Trophoblast cell (in vitro differentiated cells and primary cell): ENCODE data around the gene LTK.

Source experiments
- DNase-seq, 2 donors: peaks; one replicate each; pipeline ENCODE4 v3.0.0-alpha.2; 2016
- H2AFZ ChIP-seq: 2 replicates; pipeline ENCODE4 v1.6.1; 2013; ENCODE audit warnings: low read length, moderate library complexity, mild to moderate bottlenecking; ENCODE audit not compliant: insufficient read depth, poor library complexity
- H2AK5ac ChIP-seq: 2 replicates; pipeline ENCODE4 v1.6.1; 2013; ENCODE audit warnings: mild to moderate bottlenecking, low read length
- H2BK120ac ChIP-seq: 2 replicates; pipeline ENCODE4 v1.6.1; 2013; ENCODE audit warnings: low read length, mild to moderate bottlenecking, moderate library complexity; ENCODE audit not compliant: insufficient read depth, poor library complexity
- H2BK12ac ChIP-seq: 2 replicates; pipeline ENCODE4 v1.6.1; 2013; ENCODE audit warnings: mild to moderate bottlenecking, low read length, moderate library complexity
- H2BK5ac ChIP-seq: 2 replicates; pipeline ENCODE4 v1.6.1; 2013; ENCODE audit warnings: low read length, low read depth, moderate library complexity, mild to moderate bottlenecking; ENCODE audit not compliant: poor library complexity
- H3K14ac ChIP-seq: 2 replicates; pipeline ENCODE4 v1.6.1; 2013; ENCODE audit warnings: mild to moderate bottlenecking, low read length
- H3K18ac ChIP-seq: 2 replicates; pipeline ENCODE4 v1.6.1; 2013; ENCODE audit warnings: mild to moderate bottlenecking, low read length
- H3K23ac ChIP-seq: 2 replicates; pipeline ENCODE4 v1.6.1; 2013; ENCODE audit warnings: low read length
- H3K27ac ChIP-seq: 2 replicates; pipeline ENCODE4 v1.5.1; 2013; ENCODE audit warnings: low read depth, mild to moderate bottlenecking, inconsistent platforms, low read length, moderate library complexity
- H3K27me3 ChIP-seq: 2 replicates; pipeline ENCODE4 v1.6.1; 2013; ENCODE audit warnings: inconsistent platforms, mild to moderate bottlenecking, low read length, moderate library complexity; ENCODE audit not compliant: insufficient read depth
- H3K36me3 ChIP-seq, 2 experiments: 1 replicate in 1 of 2; 2 replicates in 1 of 2; pipeline ENCODE4 v1.6.1; 2013; ENCODE audit warnings: low read length in 2 of 2, mild to moderate bottlenecking in 2 of 2, moderate library complexity in 1 of 2; ENCODE audit not compliant: insufficient read depth in 2 of 2, control insufficient read depth in 1 of 2
- H3K4ac ChIP-seq: 2 replicates; pipeline ENCODE4 v1.6.1; 2013; ENCODE audit warnings: low read depth, mild to moderate bottlenecking, low read length, moderate library complexity
- H3K4me1 ChIP-seq, 2 experiments: 1 replicate in 1 of 2; 2 replicates in 1 of 2; pipeline ENCODE4 v1.6.1; 2013; ENCODE audit warnings: low read length in 2 of 2, mild to moderate bottlenecking in 2 of 2, moderate library complexity in 1 of 2; ENCODE audit not compliant: insufficient read depth in 2 of 2, control insufficient read depth in 1 of 2
- H3K4me2 ChIP-seq: 2 replicates; pipeline ENCODE4 v1.6.1; 2013; ENCODE audit warnings: inconsistent platforms, mild to moderate bottlenecking, low read length, moderate library complexity
- H3K4me3 ChIP-seq: 2 replicates; pipeline ENCODE4 v1.5.1; 2013; ENCODE audit warnings: mild to moderate bottlenecking, low read depth, low read length, inconsistent platforms
- H3K79me1 ChIP-seq: one replicate; pipeline ENCODE4 v1.6.1; 2013; ENCODE audit warnings: low read length
- H3K79me2 ChIP-seq: 2 replicates; pipeline ENCODE4 v1.6.1; 2013; ENCODE audit warnings: low read length, mild to moderate bottlenecking; ENCODE audit not compliant: control insufficient read depth, insufficient read depth, poor library complexity
- H3K9ac ChIP-seq: 2 replicates; pipeline ENCODE4 v1.6.1; 2013; ENCODE audit warnings: mild to moderate bottlenecking, low read length
- H3K9me3 ChIP-seq: 2 replicates; pipeline ENCODE4 v1.6.1; 2013; ENCODE audit warnings: low read depth, mild to moderate bottlenecking, control low read depth, inconsistent platforms, low read length; ENCODE audit not compliant: insufficient read depth
- H4K12ac ChIP-seq: 2 replicates; pipeline ENCODE4 v1.6.1; 2013; ENCODE audit warnings: low read depth, mild to moderate bottlenecking, low read length, moderate library complexity
- H4K8ac ChIP-seq: 2 replicates; pipeline ENCODE4 v1.6.1; 2013; ENCODE audit warnings: low read depth, mild to moderate bottlenecking, low read length, moderate library complexity
- H4K91ac ChIP-seq: one replicate; pipeline ENCODE4 v1.6.1; 2013; ENCODE audit warnings: low read depth, mild to moderate bottlenecking, low read length, moderate library complexity
- WGBS: extraction: QIAGEN DNeasy Blood & Tissue Kit; methylation state at CpG from one replicate; pipeline ENCODE4 v1.1.7; 2013; ENCODE audit warnings: missing lambda C conversion rate; ENCODE audit not compliant: insufficient read length, insufficient coverage; ENCODE audit errors: extremely low coverage; 5-methylcytosine and 5-hydroxymethylcytosine counted together

The LTK gene

GRCh38 chr15:41484937-41485625, 28.5 kb downstream of the LTK start:
- no peak overlapping the region for H3K23ac ChIP-seq
- no peaks in the 10 kb centered on the region for H3K4me1 ChIP-seq
- no peak overlapping the region for H3K4me2 ChIP-seq
- no peak overlapping the region for H4K91ac ChIP-seq
- H2BK120ac ChIP-seq = no peak overlapping the region
- no peak overlapping the region for H3K14ac ChIP-seq
- peaks cover 5% of the 10 kb centered on the region for H3K9me3 ChIP-seq
- no peaks in the 10 kb centered on the region for H3K79me2 ChIP-seq
- DNase-seq = no peak
- H3K18ac ChIP-seq = no peak overlapping the region
- H3K9ac ChIP-seq = no peak overlapping the region
- no peak overlapping the region for H3K4ac ChIP-seq
- H4K12ac ChIP-seq = no peak overlapping the region
- H3K27me3 ChIP-seq = no peaks in the 10 kb centered on the region
- no peak overlapping the region for H2BK5ac ChIP-seq
- no peak overlapping the region for H2AK5ac ChIP-seq
- no CpG with 5 or more reads among the region's 11 CpGs for WGBS
- no peak overlapping the region for H3K27ac ChIP-seq
- no peak overlapping the region for H3K4me3 ChIP-seq
- H2BK12ac ChIP-seq = no peak overlapping the region
- no peak overlapping the region for H2AFZ ChIP-seq
- peaks cover 19 to 20% of the 10 kb centered on the region in 2 experiments for H3K36me3 ChIP-seq
- H3K79me1 ChIP-seq = no peaks in the 10 kb centered on the region
- H4K8ac ChIP-seq = no peak overlapping the region

DNA sequence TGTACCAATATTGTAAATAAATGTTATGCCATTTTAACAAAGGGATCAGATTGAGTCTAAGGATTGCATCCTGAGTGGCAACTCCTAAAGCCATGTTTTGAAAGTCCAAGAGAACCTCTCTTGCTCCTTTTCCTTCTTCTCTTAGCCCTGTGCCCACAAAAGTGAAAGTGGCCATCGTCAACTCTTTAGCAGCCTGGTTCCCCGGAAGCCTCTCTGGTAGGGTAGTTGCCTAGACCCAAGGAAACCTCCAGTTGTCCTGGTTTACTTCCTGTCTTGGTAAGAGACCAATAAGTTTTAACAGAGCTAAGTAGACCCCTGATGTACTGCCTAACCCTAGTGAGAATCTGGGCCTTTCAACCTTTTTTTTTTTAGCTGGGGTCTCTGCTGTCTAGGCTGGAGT, 30.1 kb downstream of the LTK start:
- H3K27me3 ChIP-seq = no peaks in the 10 kb centered on the region
- WGBS = no CpG with 5 or more reads among the region's 2 CpGs
- no peak overlapping the region for H2BK12ac ChIP-seq
- H3K79me1 ChIP-seq = no peaks in the 10 kb centered on the region
- DNase-seq = no peak
- no peak overlapping the region for H3K14ac ChIP-seq
- peaks cover 5% of the 10 kb centered on the region for H3K9me3 ChIP-seq
- H3K9ac ChIP-seq = no peak overlapping the region
- no peak overlapping the region for H2AFZ ChIP-seq
- H3K4ac ChIP-seq = no peak overlapping the region
- H3K4me2 ChIP-seq = no peak overlapping the region
- no peak overlapping the region for H3K4me3 ChIP-seq
- no peak overlapping the region for H3K18ac ChIP-seq
- no peaks in the 10 kb centered on the region for H3K4me1 ChIP-seq
- no peak overlapping the region for H3K27ac ChIP-seq
- H4K8ac ChIP-seq = no peak overlapping the region
- peaks cover 29 to 33% of the 10 kb centered on the region in 2 experiments for H3K36me3 ChIP-seq
- H4K91ac ChIP-seq = no peak overlapping the region
- H3K79me2 ChIP-seq = no peaks in the 10 kb centered on the region
- H2BK5ac ChIP-seq = no peak overlapping the region
- no peak overlapping the region for H4K12ac ChIP-seq
- H2AK5ac ChIP-seq = no peak overlapping the region
- no peak overlapping the region for H3K23ac ChIP-seq
- no peak overlapping the region for H2BK120ac ChIP-seq

DNA sequence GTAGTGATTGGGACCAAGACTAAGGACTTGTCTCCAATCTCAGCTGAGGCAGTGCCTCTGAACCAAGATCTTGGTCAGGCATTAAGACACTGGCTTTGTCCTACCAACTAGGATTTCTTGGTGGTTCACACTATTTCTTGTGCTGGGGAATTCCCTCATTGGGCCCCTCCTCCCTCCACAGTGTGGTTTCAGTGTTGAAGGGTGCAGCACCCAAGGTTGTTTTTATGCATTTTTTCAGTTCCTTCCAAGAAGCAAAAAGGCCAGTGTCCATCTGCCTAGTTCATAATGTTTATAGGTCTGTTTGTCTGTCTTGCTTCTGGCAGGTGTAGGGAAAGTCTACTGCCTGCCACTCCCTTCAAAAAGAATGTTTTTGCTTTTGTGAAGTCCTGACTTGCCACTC, 30.5 kb downstream of the LTK start:
- H3K36me3 ChIP-seq = peaks cover 29 to 35% of the 10 kb centered on the region in 2 experiments
- no peaks in the 10 kb centered on the region for H3K79me2 ChIP-seq
- H3K9ac ChIP-seq = no peak overlapping the region
- no peak overlapping the region for H2AK5ac ChIP-seq
- H4K91ac ChIP-seq = no peak overlapping the region
- H3K18ac ChIP-seq = no peak overlapping the region
- no peak overlapping the region for H3K23ac ChIP-seq
- no peak overlapping the region for H3K27ac ChIP-seq
- H2BK5ac ChIP-seq = no peak overlapping the region
- no peaks in the 10 kb centered on the region for H3K27me3 ChIP-seq
- H3K4me1 ChIP-seq = no peaks in the 10 kb centered on the region
- peaks cover 5% of the 10 kb centered on the region for H3K9me3 ChIP-seq
- no peak for DNase-seq
- H4K8ac ChIP-seq = no peak overlapping the region
- H3K14ac ChIP-seq = no peak overlapping the region
- no peaks in the 10 kb centered on the region for H3K79me1 ChIP-seq
- H4K12ac ChIP-seq = no peak overlapping the region
- H3K4me2 ChIP-seq = no peak overlapping the region
- no peak overlapping the region for H3K4ac ChIP-seq
- no peak overlapping the region for H2BK120ac ChIP-seq
- no peak overlapping the region for H2BK12ac ChIP-seq
- no peak overlapping the region for H3K4me3 ChIP-seq
- no peak overlapping the region for H2AFZ ChIP-seq

DNA sequence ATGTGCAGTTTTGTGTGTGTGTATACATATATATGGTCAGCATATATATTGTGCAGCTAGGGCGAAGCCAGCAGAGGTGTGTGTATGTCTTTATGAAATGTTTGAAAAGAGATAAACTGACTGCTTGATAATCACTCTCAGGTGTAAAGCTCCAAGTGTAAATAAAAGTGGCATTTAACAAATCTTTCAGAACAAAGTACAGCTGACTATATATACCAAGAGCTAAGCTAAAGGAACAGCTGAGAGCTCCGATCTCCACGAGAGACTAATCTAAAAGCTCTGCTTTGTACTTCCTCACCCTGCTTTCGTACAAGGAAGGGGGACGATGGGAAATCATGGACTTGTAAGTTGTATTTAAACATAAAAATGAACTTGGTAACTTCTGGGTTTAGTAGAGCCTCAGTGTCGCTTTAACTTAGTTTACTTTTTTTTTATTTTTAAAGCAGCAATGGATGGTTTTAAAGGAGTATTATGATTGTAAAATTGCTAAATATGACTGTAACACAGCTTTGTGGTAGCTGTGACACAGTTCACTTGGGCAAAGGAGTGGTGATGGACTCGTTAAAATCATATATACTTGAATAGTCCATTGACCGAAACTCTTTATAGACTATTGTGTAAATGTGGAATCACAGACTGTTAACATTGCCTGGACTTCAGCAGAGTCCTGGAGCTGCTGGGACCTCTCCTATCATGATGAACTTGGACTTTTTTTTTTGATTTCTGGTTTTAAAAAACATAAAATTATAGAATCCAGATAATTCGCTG, 31.3 kb downstream of the LTK start:
- WGBS = no CpG with 5 or more reads among the region's 9 CpGs

More for the DNA sequence above, 31.3 kb downstream of the LTK start:
- no peak overlapping the region for H3K14ac ChIP-seq
- H3K4me2 ChIP-seq = no peak overlapping the region
- no peaks in the 10 kb centered on the region for H3K9me3 ChIP-seq
- peaks cover 32 to 39% of the 10 kb centered on the region in 2 experiments for H3K36me3 ChIP-seq
- no peak overlapping the region for H3K4me3 ChIP-seq
- H2AK5ac ChIP-seq = no peak overlapping the region
- no peak overlapping the region for H2BK120ac ChIP-seq
- no peak overlapping the region for H3K9ac ChIP-seq
- no peaks in the 10 kb centered on the region for H3K4me1 ChIP-seq
- no peak overlapping the region for H4K91ac ChIP-seq
- H3K18ac ChIP-seq = no peak overlapping the region
- H2BK12ac ChIP-seq = no peak overlapping the region
- H2BK5ac ChIP-seq = no peak overlapping the region
- H4K8ac ChIP-seq = no peak overlapping the region
- no peak overlapping the region for H3K27ac ChIP-seq
- no peak overlapping the region for H2AFZ ChIP-seq
- H3K23ac ChIP-seq = no peak overlapping the region
- no peaks in the 10 kb centered on the region for H3K79me2 ChIP-seq
- no peaks in the 10 kb centered on the region for H3K27me3 ChIP-seq
- no peak overlapping the region for H4K12ac ChIP-seq
- no peak for DNase-seq
- H3K79me1 ChIP-seq = no peaks in the 10 kb centered on the region
- H3K4ac ChIP-seq = no peak overlapping the region
